H54 (cell line): ENCODE measurements around the gene USP3.

ENCODE experiments used
- DNase-seq: peaks from one replicate; pipeline ENCODE4 v3.0.0; 2011; ENCODE audit warnings: low spot score, mixed read lengths; ENCODE audit not compliant: insufficient read length
- FAIRE-seq: peaks from 3 replicates; lab custom pipeline; 2011; peaks lifted over from hg19 to GRCh38; lab: Jason Lieb, UNC
- POLR2A ChIP-seq: IDR thresholded peaks from 2 replicates; pipeline ENCODE4 v1.6.1; 2011; ENCODE audit warnings: low read depth, mild to moderate bottlenecking, low read length

Gene USP3

GRCh38 chr15:63497642-63498467, 6.5 kb upstream of the USP3 start:
- TF ChIP-seq POLR2A, result no peak
- FAIRE-seq (no peak), DNase-seq (no peak)

- FAIRE-seq, result no peak
- no peak for DNase-seq
- TF ChIP-seq POLR2A, result no peak
These were observed 5.2 kb upstream of the USP3 start for GRCh38 chr15:63499175-63499549.

GRCh38 chr15:63499611-63500010, 4.8 kb upstream of the USP3 start:
- FAIRE-seq (no peak), DNase-seq (no peak)
- TF ChIP-seq POLR2A, result no peak

- FAIRE-seq (no peak), DNase-seq (no peak)
- TF ChIP-seq POLR2A, result no peak
These were observed 3.8 kb upstream of the USP3 start for GRCh38 chr15:63500265-63501250.

GRCh38 chr15:63501256-63502089, 2.9 kb upstream of the USP3 start:
- DNase-seq (no peak), FAIRE-seq (no peak)
- TF ChIP-seq POLR2A, result no peak

GRCh38 chr15:63502137-63502766, 2.1 kb upstream of the USP3 start:
- no peak for DNase-seq
- no peak for FAIRE-seq
- no peak for TF ChIP-seq POLR2A

- no peak for TF ChIP-seq POLR2A
- FAIRE-seq, result peak; percentile 78
- DNase-seq, result peak; percentile 47
These were observed 1.3 kb upstream of the USP3 start for GRCh38 chr15:63502843-63503738.

- no peak for TF ChIP-seq POLR2A
- DNase-seq, result no peak
- FAIRE-seq, result peak; percentile 41
These were observed 600 bp upstream of the USP3 start for GRCh38 chr15:63503739-63504246.

- no peak for DNase-seq
- TF ChIP-seq POLR2A, result peak; percentile 35
- no peak for FAIRE-seq
These were observed 817 bp downstream of the USP3 start for GRCh38 chr15:63504979-63505841.

GRCh38 chr15:63505842-63506222, 1.4 kb downstream of the USP3 start:
- no peak for TF ChIP-seq POLR2A
- FAIRE-seq (no peak), DNase-seq (no peak)

GRCh38 chr15:63506537-63507035, 2.2 kb downstream of the USP3 start:
- no peak for TF ChIP-seq POLR2A
- DNase-seq (no peak), FAIRE-seq (no peak)
